Measurements from ENCODE around the gene CDR2L.
"Not testable (repeated sequence)": the region's sequence is repeated elsewhere in the genome, so short reads cannot be mapped to it uniquely, and the experiment has no call there.

Gene CDR2L

GRCh38 chr17:75044716-75045115 is 57.3 kb downstream of the CDR2L start:
- no peak for DNase-seq

GRCh38 chr17:75045946-75046406 is 58.5 kb downstream of the CDR2L start:
- DNase-seq: not testable (repeated sequence)

GRCh38 chr17:75046407-75047289 is 59.2 kb downstream of the CDR2L start, which contains the start of the genes ATP5PD and KCTD2:
TSS of gene ATP5PD (minus strand) at chr17:75046969. CDS start at chr17:75042650, 4,319 bp downstream.
TSS of gene KCTD2 (plus strand) at chr17:75047225. CDS start at chr17:75047251, 26 bp downstream.
- DNase-seq: peak; percentile 95 to 96

- DNase-seq: no peak
Observed at GRCh38 chr17:75047398-75048098, 60.1 kb downstream of the CDR2L start.

- DNase-seq: peak in 1 of 2 donors; percentile 41
Observed at GRCh38 chr17:75048249-75048878, 60.9 kb downstream of the CDR2L start.

GRCh38 chr17:75049057-75049456 is 61.6 kb downstream of the CDR2L start:
- DNase-seq: no peak

GRCh38 chr17:75049706-75050105 is 62.3 kb downstream of the CDR2L start:
- no peak for DNase-seq

GRCh38 chr17:75051941-75052340 is 64.5 kb downstream of the CDR2L start:
- no peak for DNase-seq

All from inflammatory macrophage treated with lipopolysaccharide for 1 hour (primary cell).